CD8-positive, alpha-beta memory T cell (primary cell): ENCODE results near the gene IRGC. TPM values are rescaled to one million over a fixed set of nuclear protein-coding genes. Genes with fewer than 3 reads are reported as not detected.
"Not testable (repeated sequence)": the region's sequence is repeated elsewhere in the genome, so short reads cannot be mapped to it uniquely, and the experiment has no call there.

ENCODE experiments used
- CTCF ChIA-PET: fragments of 350-600 bp; sonication (Branson Sonifier 250); formaldehyde crosslinking; loops from one replicate; lab custom pipeline; 2021; ENCODE audit warnings: antibody characterized with exemption; lab: Charles Lee
- POLR2A ChIA-PET: fragments of 350-600 bp; sonication (Branson Sonifier 250); formaldehyde crosslinking; loops from one replicate; lab custom pipeline; 2021; ENCODE audit warnings: antibody characterized with exemption; lab: Charles Lee
- DNase-seq, 5 donors: peaks; one replicate each; pipeline versions ENCODE4 v3.0.0 to v3.0.0-alpha.2; 2020 to 2022; ENCODE audit warnings: mixed read lengths in 1 of 5
- H3K27ac ChIP-seq: one replicate; pipeline ENCODE4 v1.7.0; 2013; ENCODE audit warnings: low read depth, mild to moderate bottlenecking, low read length, moderate library complexity
- H3K27me3 ChIP-seq: 2 replicates; pipeline ENCODE4 v1.7.0; 2013; ENCODE audit warnings: low read length, mild to moderate bottlenecking; ENCODE audit not compliant: insufficient read depth, poor library complexity, severe bottlenecking
- H3K36me3 ChIP-seq: 2 replicates; pipeline ENCODE4 v1.7.0; 2013; ENCODE audit warnings: mild to moderate bottlenecking, low read length, moderate library complexity; ENCODE audit not compliant: insufficient read depth
- H3K4me1 ChIP-seq: 2 replicates; pipeline ENCODE4 v1.7.0; 2013; ENCODE audit warnings: mild to moderate bottlenecking, low read length, moderate library complexity; ENCODE audit not compliant: insufficient read depth
- H3K4me3 ChIP-seq: 2 replicates; pipeline ENCODE4 v1.7.0; 2013; ENCODE audit warnings: mild to moderate bottlenecking, low read length
- H3K9me3 ChIP-seq: 2 replicates; pipeline ENCODE4 v1.7.0; 2013; ENCODE audit warnings: mild to moderate bottlenecking, low read length
- H3K27ac Mint-ChIP-seq, 8 donors: one replicate each; pipeline ENCODE4 v1.8.0; 2020 to 2021; ENCODE audit warnings: mixed read lengths in 8 of 8, mild to moderate bottlenecking in 6 of 8, inconsistent platforms in 3 of 8, moderate library complexity in 3 of 8
- H3K27me3 Mint-ChIP-seq, 2 donors: one replicate each; pipeline ENCODE4 v1.8.0; 2020 to 2021; ENCODE audit warnings: mixed read lengths in 2 of 2, mild to moderate bottlenecking in 1 of 2, moderate library complexity in 1 of 2
- H3K36me3 Mint-ChIP-seq, 3 donors: one replicate each; pipeline ENCODE4 v1.8.0; 2020 to 2021; ENCODE audit warnings: mixed read lengths in 3 of 3, inconsistent platforms in 1 of 3, mild to moderate bottlenecking in 1 of 3
- H3K4me1 Mint-ChIP-seq, 3 donors: one replicate each; pipeline ENCODE4 v1.8.0; 2020 to 2021; ENCODE audit warnings: mixed read lengths in 3 of 3, inconsistent platforms in 1 of 3, mild to moderate bottlenecking in 1 of 3
- H3K4me3 Mint-ChIP-seq, 7 donors: one replicate each; pipeline ENCODE4 v1.8.0; 2020 to 2021; ENCODE audit warnings: mixed read lengths in 7 of 7, mild to moderate bottlenecking in 6 of 7, moderate library complexity in 4 of 7, inconsistent platforms in 2 of 7
- H3K9me3 Mint-ChIP-seq, 5 donors: one replicate each; pipeline ENCODE4 v1.8.0; 2020 to 2022; ENCODE audit warnings: mixed read lengths in 5 of 5, mild to moderate bottlenecking in 3 of 5, moderate library complexity in 2 of 5, inconsistent platforms in 1 of 5
- polyA plus RNA-seq: library from polyadenylated mRNA; unstranded; fragments of 300-500 nt; fragmentation: Illumina TruSeq; gene quantifications from one replicate; pipeline ENCODE4 v1.2.3, GENCODE V29; 2021
- total RNA-seq, 2 experiments: library from RNA; stranded (reverse); gene quantifications; one replicate each; pipeline ENCODE4 v1.2.3, GENCODE V29; 2021

The IRGC gene
- total and polyA plus RNA-seq, 3 experiments from 2014 or later = not detected

- not testable (repeated sequence) for H3K27me3 Mint-ChIP-seq, H3K9me3 ChIP-seq, H3K9me3 Mint-ChIP-seq, DNase-seq, H3K27me3 ChIP-seq
- Histone ChIP-seq H3K27ac (peak overlapping the region; percentile 57), H3K36me3 (peaks cover 14% of the 10 kb centered on the region), H3K4me3 (peak overlapping the region; percentile 27), H3K4me1 (peaks cover 35% of the 10 kb centered on the region)
- Mint-ChIP-seq H3K4me3 (peak overlapping the region in 6 of 7 donors; percentile 49 to 83 (median 60)), H3K27ac (peak overlapping the region; percentile 84 to 99 (median 90)), H3K4me1 (peaks cover 35 to 42% (median 36%) of the 10 kb centered on the region in 3 donors), H3K36me3 (peaks cover 0 to 20% (median 1%) of the 10 kb centered on the region in 3 donors)
- ChIA-PET CTCF (interaction anchor here (1.0 to 4.5 kb wide), 7 partner anchors 12 to 170 kb away, joined by 3 to 27 read pairs (median 10); partner anchors contain the start of genes KCNN4, PLAUR and SMG9), POLR2A (interaction anchor here (1.0 to 1.6 kb wide), 2 partner anchors 10 to 96 kb away, joined by 4 to 19 read pairs; partner anchors contain the start of gene SMG9)
Observed at GRCh38 chr19:43764684-43765083, 48.8 kb downstream of the IRGC start.

GRCh38 chr19:43765109-43765876 is 49.4 kb downstream of the IRGC start:
- peak; percentile 31 to 85 (median 60) for DNase-seq
- H3K36me3 ChIP-seq = peaks cover 15% of the 10 kb centered on the region
- peak overlapping the region; percentile 57 for H3K27ac ChIP-seq
- peak overlapping the region; percentile 12 to 76 (median 57) for H3K4me3 Mint-ChIP-seq
- H3K27ac Mint-ChIP-seq = peak overlapping the region; percentile 84 to 99 (median 90)
- H3K27me3 ChIP-seq = no peaks in the 10 kb centered on the region
- H3K4me3 ChIP-seq = peak overlapping the region; percentile 27
- peaks cover 35 to 42% (median 36%) of the 10 kb centered on the region in 3 donors for H3K4me1 Mint-ChIP-seq
- POLR2A ChIA-PET = interaction anchor here (1.0 to 1.6 kb wide), 2 partner anchors 10 to 97 kb away, joined by 4 to 19 read pairs; partner anchors contain the start of gene SMG9
- no peaks in the 10 kb centered on the region for H3K9me3 ChIP-seq
- H3K9me3 Mint-ChIP-seq = no peaks in the 10 kb centered on the region
- H3K4me1 ChIP-seq = peaks cover 35% of the 10 kb centered on the region
- H3K27me3 Mint-ChIP-seq = peaks cover 0 to 3% of the 10 kb centered on the region in 2 donors
- H3K36me3 Mint-ChIP-seq = peaks cover 0 to 25% (median 1%) of the 10 kb centered on the region in 3 donors
- CTCF ChIA-PET = interaction anchor here (0.7 to 4.5 kb wide), 8 partner anchors 12 to 170 kb away, joined by 3 to 27 read pairs (median 10); partner anchors contain the start of genes KCNN4, PLAUR and SMG9

GRCh38 chr19:43766755-43767043 is 50.8 kb downstream of the IRGC start:
- ChIA-PET POLR2A (no interaction called here), CTCF (interaction anchor here (1.1 to 4.5 kb wide), 7 partner anchors 8 to 98 kb away, joined by 3 to 27 read pairs (median 10); partner anchors contain the start of genes KCNN4, PLAUR and SMG9)
- Mint-ChIP-seq H3K4me3 (peak overlapping the region in 4 of 7 donors; percentile 35 to 71 (median 54)), H3K36me3 (peaks cover 0 to 30% (median 1%) of the 10 kb centered on the region in 3 donors), H3K4me1 (peaks cover 35 to 42% (median 36%) of the 10 kb centered on the region in 3 donors), H3K27me3 (peaks cover 0 to 3% of the 10 kb centered on the region in 2 donors), H3K9me3 (no peaks in the 10 kb centered on the region), H3K27ac (peak overlapping the region; percentile 84 to 99 (median 90))
- H3K27me3 ChIP-seq = no peaks in the 10 kb centered on the region
- no peak for DNase-seq
- peaks cover 35% of the 10 kb centered on the region for H3K4me1 ChIP-seq
- H3K9me3 ChIP-seq = no peaks in the 10 kb centered on the region
- peak overlapping the region; percentile 57 for H3K27ac ChIP-seq
- H3K4me3 ChIP-seq = no peak overlapping the region
- H3K36me3 ChIP-seq = peaks cover 19% of the 10 kb centered on the region

GRCh38 chr19:43767316-43767715 is 51.4 kb downstream of the IRGC start:
- peaks cover 0 to 30% (median 1%) of the 10 kb centered on the region in 3 donors for H3K36me3 Mint-ChIP-seq
- H3K9me3 Mint-ChIP-seq = no peaks in the 10 kb centered on the region
- peaks cover 19% of the 10 kb centered on the region for H3K36me3 ChIP-seq

GRCh38 chr19:43767818-43768217 is 51.9 kb downstream of the IRGC start:
- ChIA-PET CTCF (interaction anchor here (0.7 to 4.5 kb wide), 6 partner anchors 10 to 22 kb away, joined by 3 to 27 read pairs (median 10); partner anchors contain the start of genes KCNN4 and SMG9), POLR2A (interaction anchor here (0.6 kb wide), 1 partner anchor 12 kb away, joined by 3 read pairs; no protein-coding TSS in a partner anchor)
- Histone ChIP-seq H3K4me1 (peaks cover 35% of the 10 kb centered on the region), H3K27me3 (no peaks in the 10 kb centered on the region), H3K36me3 (peaks cover 19% of the 10 kb centered on the region), H3K4me3 (no peak overlapping the region), H3K9me3 (no peaks in the 10 kb centered on the region), H3K27ac (no peak overlapping the region)
- Mint-ChIP-seq H3K9me3 (no peaks in the 10 kb centered on the region), H3K27ac (peak overlapping the region in 5 of 8 donors; percentile 10 to 84 (median 66)), H3K27me3 (peaks cover 0 to 3% of the 10 kb centered on the region in 2 donors), H3K4me3 (no peak overlapping the region), H3K36me3 (peaks cover 0 to 30% (median 1%) of the 10 kb centered on the region in 3 donors), H3K4me1 (peaks cover 33 to 42% (median 36%) of the 10 kb centered on the region in 3 donors)
- DNase-seq = no peak

More at GRCh38 chr19:43767316-43767715, 51.4 kb downstream of the IRGC start:
- H3K27ac ChIP-seq = no peak overlapping the region
- no peaks in the 10 kb centered on the region for H3K27me3 ChIP-seq
- peaks cover 0 to 3% of the 10 kb centered on the region in 2 donors for H3K27me3 Mint-ChIP-seq
- H3K9me3 ChIP-seq = no peaks in the 10 kb centered on the region
- ChIA-PET CTCF (interaction anchor here (0.9 to 4.5 kb wide), 5 partner anchors 10 to 22 kb away, joined by 3 to 27 read pairs (median 13); partner anchors contain the start of genes KCNN4 and SMG9), POLR2A (interaction anchor here (0.6 kb wide), 1 partner anchor 13 kb away, joined by 3 read pairs; no protein-coding TSS in a partner anchor)
- peak overlapping the region in 7 of 8 donors; percentile 61 to 99 (median 86) for H3K27ac Mint-ChIP-seq
- H3K4me3 Mint-ChIP-seq = no peak overlapping the region
- H3K4me3 ChIP-seq = no peak overlapping the region
- H3K4me1 ChIP-seq = peaks cover 35% of the 10 kb centered on the region
- peaks cover 35 to 42% (median 36%) of the 10 kb centered on the region in 3 donors for H3K4me1 Mint-ChIP-seq
- DNase-seq = no peak

DNA sequence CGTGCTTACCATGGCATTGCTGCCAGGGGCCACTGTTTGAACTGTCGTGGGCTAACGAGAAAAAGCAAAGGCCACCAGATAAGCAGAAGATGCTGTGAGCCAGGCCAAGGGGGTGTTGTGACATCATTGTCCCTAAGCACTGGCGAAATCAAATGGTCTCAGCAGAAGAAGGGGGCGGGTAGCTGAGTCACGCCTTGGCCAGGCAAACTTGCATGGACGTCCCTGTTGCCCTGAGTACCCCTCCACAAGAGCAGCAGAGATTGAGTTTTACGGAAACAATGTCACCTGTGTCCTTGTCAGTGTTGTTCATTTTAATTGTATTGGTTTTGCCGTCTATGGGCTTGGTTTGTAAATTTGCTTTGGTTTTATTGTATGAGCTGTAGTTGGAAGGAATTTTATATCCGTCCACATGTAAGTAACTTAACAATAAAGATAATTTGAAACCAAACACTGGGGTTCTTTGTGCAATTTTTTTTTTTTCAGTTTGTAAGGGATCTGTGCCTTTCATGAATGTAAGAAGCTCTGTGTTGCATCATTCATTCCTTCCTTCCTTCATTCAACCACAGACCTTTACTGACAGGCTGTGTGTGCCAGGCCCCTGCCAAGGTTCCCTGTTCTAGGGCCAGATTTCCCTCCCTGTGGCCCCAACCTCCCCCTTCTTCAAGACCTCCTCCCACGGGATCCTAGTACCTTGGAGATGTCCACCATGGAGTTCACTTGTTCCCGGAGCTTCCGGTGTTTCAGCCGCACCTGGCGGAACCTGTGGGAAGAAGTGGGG is 52.6 kb downstream of the IRGC start:
- no peak for DNase-seq
- H3K4me1 Mint-ChIP-seq = peaks cover 29 to 39% (median 29%) of the 10 kb centered on the region in 3 donors
- H3K27ac ChIP-seq = no peak overlapping the region
- H3K36me3 ChIP-seq = peaks cover 19% of the 10 kb centered on the region
- peak overlapping the region in 4 of 8 donors; percentile 10 to 84 (median 48) for H3K27ac Mint-ChIP-seq
- peaks cover 35% of the 10 kb centered on the region for H3K4me1 ChIP-seq
- no peaks in the 10 kb centered on the region for H3K27me3 ChIP-seq
- H3K9me3 Mint-ChIP-seq = no peaks in the 10 kb centered on the region
- CTCF ChIA-PET = interaction anchor here (0.7 to 4.5 kb wide), 4 partner anchors 10 to 23 kb away, joined by 3 to 27 read pairs (median 8); partner anchors contain the start of gene SMG9
- H3K4me3 Mint-ChIP-seq = no peak overlapping the region
- peaks cover 0 to 3% of the 10 kb centered on the region in 2 donors for H3K27me3 Mint-ChIP-seq
- H3K9me3 ChIP-seq = no peaks in the 10 kb centered on the region
- H3K4me3 ChIP-seq = no peak overlapping the region
- POLR2A ChIA-PET = no interaction called here
- H3K36me3 Mint-ChIP-seq = peaks cover 0 to 35% (median 1%) of the 10 kb centered on the region in 3 donors

DNA sequence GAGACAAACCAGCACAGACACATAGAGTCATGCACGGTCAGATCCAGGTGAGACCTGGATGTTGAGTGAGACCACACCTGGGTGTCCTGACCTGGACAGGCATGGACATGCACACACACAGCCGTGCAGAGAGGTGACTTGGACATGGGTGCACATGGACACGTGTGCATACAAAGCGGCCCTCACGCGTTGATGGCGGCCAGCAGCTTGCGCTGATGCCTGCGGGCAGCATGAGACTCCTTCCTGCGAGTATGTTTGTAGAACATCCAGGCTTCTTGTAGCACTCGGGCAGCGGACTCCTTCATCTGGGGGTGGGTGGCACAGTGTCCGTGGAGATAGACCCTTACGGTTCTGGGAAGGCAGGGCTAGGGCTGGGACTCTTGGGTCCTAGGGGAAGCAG is 53.4 kb downstream of the IRGC start:
- H3K9me3 ChIP-seq = no peaks in the 10 kb centered on the region
- H3K4me3 Mint-ChIP-seq = no peak overlapping the region
- no peaks in the 10 kb centered on the region for H3K27me3 ChIP-seq
- peaks cover 0 to 3% of the 10 kb centered on the region in 2 donors for H3K27me3 Mint-ChIP-seq
- ChIA-PET CTCF (interaction anchor here (4.3 to 4.5 kb wide), 2 partner anchors 16 to 24 kb away, joined by 13 to 27 read pairs; partner anchors contain the start of gene SMG9), POLR2A (no interaction called here)
- no peak overlapping the region for H3K4me3 ChIP-seq
- peak overlapping the region in 2 of 8 donors; percentile 29 to 33 for H3K27ac Mint-ChIP-seq
- no peak for DNase-seq
- no peaks in the 10 kb centered on the region for H3K9me3 Mint-ChIP-seq
- H3K36me3 ChIP-seq = peaks cover 19% of the 10 kb centered on the region
- peaks cover 0 to 38% (median 1%) of the 10 kb centered on the region in 3 donors for H3K36me3 Mint-ChIP-seq
- peaks cover 27 to 34% (median 28%) of the 10 kb centered on the region in 3 donors for H3K4me1 Mint-ChIP-seq
- H3K27ac ChIP-seq = no peak overlapping the region
- H3K4me1 ChIP-seq = peaks cover 35% of the 10 kb centered on the region
